Measurements from ENCODE around the gene SEMA5A. TPM values are rescaled to one million over a fixed set of nuclear protein-coding genes. Genes with fewer than 3 reads are reported as not detected.

Gene SEMA5A
- total and polyA plus RNA-seq, 2 of the 13 experiments (the other 11 are each of a cell fraction or from before 2014, with no cell fraction given) = 0.01 TPM; not detected in 1

DNA sequence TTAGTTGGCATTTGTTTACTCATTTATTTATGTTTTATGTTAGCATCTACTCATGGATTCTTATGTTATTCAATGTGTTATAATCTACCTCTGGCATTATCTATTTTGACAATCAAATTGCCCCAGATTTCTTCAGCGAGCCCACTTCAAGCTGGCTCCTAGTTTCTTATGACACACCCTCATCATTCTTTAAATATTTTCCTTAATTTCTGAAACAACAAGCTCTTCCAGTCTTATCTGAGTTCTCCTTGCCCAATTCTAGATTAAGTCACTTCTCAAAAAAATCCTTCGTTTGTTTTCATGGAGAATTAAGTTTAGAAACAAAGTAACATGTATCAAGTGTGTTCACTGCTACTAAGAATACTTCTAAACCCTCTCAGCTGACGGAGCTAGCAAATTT lies 229.8 kb downstream of the SEMA5A start (continued):
- TF ChIP-seq, protein P1, sequence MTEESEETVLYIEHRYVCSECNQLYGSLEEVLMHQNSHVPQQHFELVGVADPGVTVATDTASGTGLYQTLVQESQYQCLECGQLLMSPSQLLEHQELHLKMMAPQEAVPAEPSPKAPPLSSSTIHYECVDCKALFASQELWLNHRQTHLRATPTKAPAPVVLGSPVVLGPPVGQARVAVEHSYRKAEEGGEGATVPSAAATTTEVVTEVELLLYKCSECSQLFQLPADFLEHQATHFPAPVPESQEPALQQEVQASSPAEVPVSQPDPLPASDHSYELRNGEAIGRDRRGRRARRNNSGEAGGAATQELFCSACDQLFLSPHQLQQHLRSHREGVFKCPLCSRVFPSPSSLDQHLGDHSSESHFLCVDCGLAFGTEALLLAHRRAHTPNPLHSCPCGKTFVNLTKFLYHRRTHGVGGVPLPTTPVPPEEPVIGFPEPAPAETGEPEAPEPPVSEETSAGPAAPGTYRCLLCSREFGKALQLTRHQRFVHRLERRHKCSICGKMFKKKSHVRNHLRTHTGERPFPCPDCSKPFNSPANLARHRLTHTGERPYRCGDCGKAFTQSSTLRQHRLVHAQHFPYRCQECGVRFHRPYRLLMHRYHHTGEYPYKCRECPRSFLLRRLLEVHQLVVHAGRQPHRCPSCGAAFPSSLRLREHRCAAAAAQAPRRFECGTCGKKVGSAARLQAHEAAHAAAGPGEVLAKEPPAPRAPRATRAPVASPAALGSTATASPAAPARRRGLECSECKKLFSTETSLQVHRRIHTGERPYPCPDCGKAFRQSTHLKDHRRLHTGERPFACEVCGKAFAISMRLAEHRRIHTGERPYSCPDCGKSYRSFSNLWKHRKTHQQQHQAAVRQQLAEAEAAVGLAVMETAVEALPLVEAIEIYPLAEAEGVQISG (CRISPR knock-in tag; IDR thresholded peaks at IDR 0.05) = no peak
- TF ChIP-seq, protein P2, sequence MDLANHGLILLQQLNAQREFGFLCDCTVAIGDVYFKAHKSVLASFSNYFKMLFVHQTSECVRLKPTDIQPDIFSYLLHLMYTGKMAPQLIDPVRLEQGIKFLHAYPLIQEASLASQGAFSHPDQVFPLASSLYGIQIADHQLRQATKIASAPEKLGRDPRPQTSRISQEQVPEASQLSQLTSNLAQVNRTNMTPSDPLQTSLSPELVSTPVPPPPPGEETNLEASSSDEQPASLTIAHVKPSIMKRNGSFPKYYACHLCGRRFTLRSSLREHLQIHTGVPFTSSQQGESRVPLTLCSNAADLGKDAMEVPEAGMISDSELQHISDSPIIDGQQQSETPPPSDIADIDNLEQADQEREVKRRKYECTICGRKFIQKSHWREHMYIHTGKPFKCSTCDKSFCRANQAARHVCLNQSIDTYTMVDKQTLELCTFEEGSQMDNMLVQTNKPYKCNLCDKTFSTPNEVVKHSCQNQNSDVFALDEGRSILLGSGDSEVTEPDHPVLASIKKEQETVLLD (CRISPR knock-in tag; IDR thresholded peaks at IDR 0.05; ENCODE audit: low read depth) = no peak
- no peak for TF ChIP-seq TCF12 (IDR thresholded peaks at IDR 0.05)
- TF ChIP-seq TCF12 (CRISPR knock-in tag; IDR thresholded peaks at IDR 0.05) = no peak

DNA sequence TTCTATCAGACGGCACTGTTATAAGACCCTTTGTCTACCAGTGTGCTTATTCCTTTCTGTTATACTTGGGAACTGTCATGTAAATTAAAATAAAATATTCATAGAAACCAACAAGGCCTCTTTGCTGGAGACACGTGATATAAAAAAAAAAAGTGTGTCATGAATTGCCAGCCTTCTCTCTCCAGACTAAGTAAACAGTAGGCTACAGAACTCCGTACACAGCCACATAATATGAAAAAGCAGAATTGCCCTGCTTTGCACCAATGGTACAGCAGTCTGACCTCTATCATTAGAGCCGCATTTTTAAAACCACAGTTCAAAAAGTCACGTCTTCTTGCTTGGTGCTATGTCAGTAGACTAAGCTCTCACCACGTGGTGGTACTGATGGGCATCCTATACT lies 231.3 kb downstream of the SEMA5A start:
- Histone ChIP-seq H3K9me3 (ENCODE audit: low read length) (no peaks in the 10 kb centered on the region), H3K9ac (ENCODE audit: insufficient read depth, low read depth, low read length) (no peak overlapping the region), H3K27me3 (ENCODE audit: control insufficient read depth in 1 of 2, insufficient read depth in 2 of 2, low read length in 2 of 2) (no peaks in the 10 kb centered on the region), H3K4me3 (replicated peaks in 1 of 3; ENCODE audit: insufficient read depth in 1 of 3, low read depth in 2 of 3, low read length in 3 of 3) (no peak overlapping the region), H3K36me3 (replicated peaks in 1 of 2; ENCODE audit: control insufficient read depth in 1 of 2, insufficient read depth in 2 of 2, low read length in 2 of 2) (no peaks in the 10 kb centered on the region), H3K27ac (ENCODE audit: extremely low read length, insufficient read depth, low read length) (no peak overlapping the region), H3K79me2 (ENCODE audit: insufficient read depth, low read length) (no peaks in the 10 kb centered on the region), H3K4me2 (ENCODE audit: low read depth, low read length) (no peak overlapping the region), H2AFZ (ENCODE audit: low read length) (no peak overlapping the region), H4K20me1 (ENCODE audit: insufficient read depth, low read length) (no peaks in the 10 kb centered on the region), H3K4me1 (ENCODE audit: insufficient read depth, low read length) (no peaks in the 10 kb centered on the region)
- POLR2A ChIA-PET = no interaction called here
- CTCF ChIA-PET (ENCODE audit: low intra/inter-chr PET ratio, low total read pairs) = no interaction called here
- in situ Hi-C loops (cut with HindIII; ENCODE audit: extremely low pct_ligation_motif_present, low pct_unique_long_range_greater_than_20kb) (no loop called here), intact Hi-C loops (cut with micrococcal nuclease; ENCODE audit: unreplicated experiment) (no loop called here)
- ATAC-seq (no peak), FAIRE-seq (no peak), DNase-seq (ENCODE audit: low spot score) (no peak)
- BruUV-seq (replicated peaks) = no TSS peak
- no peak for TF ChIP-seq ZSCAN31 (CRISPR knock-in tag; IDR thresholded peaks at IDR 0.05; ENCODE audit: low read depth)
- no peak for TF ChIP-seq ZSCAN12 (CRISPR knock-in tag; IDR thresholded peaks at IDR 0.05)
- TF ChIP-seq ZNF224 (CRISPR knock-in tag; IDR thresholded peaks at IDR 0.05) = no peak
- no peak for TF ChIP-seq ZNF230 (CRISPR knock-in tag; IDR thresholded peaks at IDR 0.05)
- TF ChIP-seq SMARCC2 (IDR thresholded peaks at IDR 0.05) = no peak
- no peak for TF ChIP-seq DNMT3B (CRISPR knock-in tag; conservative IDR thresholded peaks at IDR 0.05)
- WGBS (ENCODE audit: low lambda C conversion rate) = 0% methylated on average over 6 of the region's 6 CpGs
